BJ (cell line): ENCODE results near the gene PLEKHM1. TPM values are rescaled to one million over a fixed set of nuclear protein-coding genes. Genes with fewer than 3 reads are reported as not detected.

ENCODE experiments used
- CTCF ChIA-PET: fragments of 350-600 bp; formaldehyde crosslinking; extraction: SDS; loops from one replicate; lab custom pipeline; 2021; ENCODE audit warnings: antibody characterized with exemption, inconsistent platforms; lab: Yijun Ruan, JAX
- POLR2A ChIA-PET: fragments of 300-600 bp; sonication (Branson Sonifier 250); formaldehyde crosslinking; extraction: SDS; loops from one replicate; lab custom pipeline; 2021; ENCODE audit warnings: antibody characterized with exemption; lab: Charles Lee
- DNase-seq: peaks from one replicate; pipeline ENCODE4 v3.0.0-alpha.2; 2011; ENCODE audit warnings: low read depth
- H3K27me3 ChIP-seq: 2 replicates; pipeline ENCODE4 v1.6.0; 2011; ENCODE audit warnings: low read length; ENCODE audit not compliant: control insufficient read depth, insufficient read depth
- H3K36me3 ChIP-seq: 2 replicates; pipeline ENCODE4 v1.5.1; 2011; ENCODE audit warnings: low read length; ENCODE audit not compliant: control insufficient read depth, insufficient read depth
- H3K4me3 ChIP-seq: 2 replicates; pipeline ENCODE4 v1.5.1; 2011; ENCODE audit warnings: low read depth, mild to moderate bottlenecking, control low read depth, low read length
- CTCF ChIP-seq: IDR thresholded peaks from 2 replicates; pipeline ENCODE4 v1.5.1; 2011; ENCODE audit warnings: low read depth, mild to moderate bottlenecking, control low read depth, inconsistent platforms, low read length, moderate library complexity; ENCODE audit not compliant: insufficient read depth
- polyA plus RNA-seq: library from polyadenylated mRNA; depleted of rRNA; stranded (reverse); fragments of >200 nt; gene quantifications from 2 replicates; pipeline ENCODE4 v1.2.3, GENCODE V29; 2011

Gene PLEKHM1
- polyA plus RNA-seq, 1 experiment = 28.7 TPM

GRCh38 chr17:45425125-45425983 is 65.2 kb downstream of the PLEKHM1 start:
- TF ChIP-seq CTCF = peak; percentile 67
- Histone ChIP-seq H3K4me3 (no peak overlapping the region), H3K27me3 (peaks cover 9% of the 10 kb centered on the region), H3K36me3 (no peaks in the 10 kb centered on the region)
- DNase-seq = no peak
- POLR2A ChIA-PET = no interaction called here
- CTCF ChIA-PET = interaction anchor here (0.6 to 5.6 kb wide), 9 partner anchors 13 to 207 kb away, joined by 3 to 50 read pairs (median 5); partner anchors contain the start of gene FMNL1

- POLR2A ChIA-PET = no interaction called here
Measured at GRCh38 chr17:45424769-45425124, 65.8 kb downstream of the PLEKHM1 start.

DNA sequence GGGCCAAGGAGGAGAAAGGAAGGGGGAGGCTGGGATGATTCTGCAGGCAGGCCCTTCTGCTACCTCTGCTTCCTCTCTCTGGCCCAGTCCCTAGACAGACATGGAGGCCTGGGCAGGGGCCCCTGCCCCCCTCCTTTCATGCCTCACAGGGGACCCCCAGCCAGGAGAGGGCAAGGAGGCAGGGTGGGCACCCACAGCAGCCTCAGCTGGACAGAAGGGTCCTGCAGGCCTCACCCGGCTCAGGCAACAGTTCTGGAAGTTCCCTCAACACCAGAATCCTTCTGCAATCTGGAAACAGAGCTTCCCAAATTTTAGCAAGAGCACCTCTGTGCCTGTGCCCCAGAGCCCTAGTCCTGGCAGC is 66.6 kb downstream of the PLEKHM1 start:
- Histone ChIP-seq H3K4me3 (no peak overlapping the region), H3K36me3 (no peaks in the 10 kb centered on the region), H3K27me3 (peaks cover 5% of the 10 kb centered on the region)
- ChIA-PET CTCF (interaction anchor here (0.6 to 2.0 kb wide), 5 partner anchors 10 to 579 kb away, joined by 3 to 11 read pairs (median 3); no protein-coding TSS in a partner anchor), POLR2A (no interaction called here)
- DNase-seq = no peak
- no peak for TF ChIP-seq CTCF

More at GRCh38 chr17:45424769-45425124, 65.8 kb downstream of the PLEKHM1 start:
- CTCF ChIA-PET = interaction anchor here (0.6 to 5.6 kb wide), 6 partner anchors 14 to 206 kb away, joined by 3 to 50 read pairs (median 4); no protein-coding TSS in a partner anchor
- Histone ChIP-seq H3K27me3 (peaks cover 5% of the 10 kb centered on the region), H3K36me3 (no peaks in the 10 kb centered on the region), H3K4me3 (no peak overlapping the region)
- no peak for TF ChIP-seq CTCF
- no peak for DNase-seq

- no peak overlapping the region for H3K4me3 ChIP-seq
- ChIA-PET CTCF (interaction anchor here (0.6 to 2.0 kb wide), 5 partner anchors 10 to 579 kb away, joined by 3 to 11 read pairs (median 3); no protein-coding TSS in a partner anchor), POLR2A (no interaction called here)
- no peak for DNase-seq
- TF ChIP-seq CTCF = no peak
- H3K27me3 ChIP-seq = peaks cover 2% of the 10 kb centered on the region; the same call in 1 of the 2 replicates
- H3K36me3 ChIP-seq = no peaks in the 10 kb centered on the region
Measured at GRCh38 chr17:45423304-45423974, 67.1 kb downstream of the PLEKHM1 start.
